OCI-LY1 (cell line): Measurements from ENCODE around the gene CCNA1.

Experiments used
- CTCF ChIP-seq: fragments of 200-600 bp; sonication (generic), shearing (Covaris generic); IDR thresholded peaks from 2 replicates; pipeline ENCODE4 v1.5.1; 2017; ENCODE audit warnings: mild to moderate bottlenecking, antibody characterized with exemption, low read length, moderate library complexity, mixed read lengths
- EZH2 ChIP-seq: fragments of 200-600 bp; sonication (generic), shearing (Covaris generic); IDR thresholded peaks from 2 replicates; pipeline ENCODE4 v1.8.0; 2017; ENCODE audit warnings: borderline replicate concordance, mixed run types, mild to moderate bottlenecking, antibody characterized with exemption, low read length, moderate library complexity, mixed read lengths

GRCh38 chr13:36414461-36414860, 17.8 kb upstream of the CCNA1 start:
- TF ChIP-seq CTCF (no peak), EZH2 (no peak)
